Measurements from ENCODE around the gene NTRK3. TPM values are rescaled to one million over a fixed set of nuclear protein-coding genes. Genes with fewer than 3 reads are reported as not detected.

NTRK3 gene
- total RNA-seq, 1 experiment from 2014 or later = not detected

- CTCF ChIA-PET = no interaction called here
- intact Hi-C loops (cut with micrococcal nuclease; ENCODE audit: unreplicated experiment) = no loop called here
These were observed 353.6 kb downstream of the NTRK3 start for GRCh38 chr15:87902772-87903426.

DNA sequence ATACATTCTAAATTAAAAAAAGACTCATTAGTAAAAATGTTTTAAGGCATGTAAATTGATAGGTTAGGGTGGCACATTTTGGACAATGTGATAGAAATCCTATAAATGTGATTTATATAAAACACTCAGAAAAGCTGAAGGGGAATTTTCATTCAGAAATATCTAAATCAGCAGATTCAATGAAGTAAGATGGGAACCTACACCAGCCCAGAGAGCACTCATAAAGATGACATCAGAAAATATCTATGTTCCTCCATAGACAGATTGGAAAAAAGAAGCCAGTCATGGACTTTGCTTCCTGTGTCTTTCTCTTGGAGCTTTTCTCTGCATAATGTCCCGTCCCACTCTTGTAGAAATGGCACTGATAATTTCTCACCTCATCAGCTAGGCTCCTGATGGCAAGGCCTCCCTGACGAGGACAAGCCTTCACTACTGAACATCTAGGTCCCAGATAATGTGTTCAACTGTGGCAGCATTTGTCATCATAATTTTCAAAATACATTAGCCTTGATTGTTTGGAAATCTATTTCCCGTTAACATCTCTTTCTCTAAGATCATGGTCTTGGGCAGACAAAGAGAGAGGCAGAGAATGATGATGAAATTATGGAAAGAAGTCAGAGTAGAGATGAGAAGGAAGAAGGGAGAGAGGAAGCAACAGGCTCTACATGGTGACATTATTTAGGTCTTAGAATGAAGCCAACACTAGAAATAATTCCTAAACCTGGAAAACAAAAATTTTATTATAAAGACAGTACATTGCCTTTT lies 354.4 kb downstream of the NTRK3 start:
- DNase-seq = no peak
- H3K79me2 ChIP-seq (ENCODE audit: low read depth) = no peaks in the 10 kb centered on the region
- no peaks in the 10 kb centered on the region for H3K36me3 ChIP-seq (ENCODE audit: low read depth)
- intact Hi-C loops (cut with micrococcal nuclease; ENCODE audit: unreplicated experiment) = no loop called here
- no peak overlapping the region for H3K4me2 ChIP-seq
- no peak overlapping the region for H2AFZ ChIP-seq
- H3F3A ChIP-seq (ENCODE audit: insufficient read depth, low read depth) = no peaks in the 10 kb centered on the region
- no peak for TF ChIP-seq EZH2 (IDR thresholded peaks at IDR 0.05; ENCODE audit: low read depth)
- TF ChIP-seq, protein P1, sequence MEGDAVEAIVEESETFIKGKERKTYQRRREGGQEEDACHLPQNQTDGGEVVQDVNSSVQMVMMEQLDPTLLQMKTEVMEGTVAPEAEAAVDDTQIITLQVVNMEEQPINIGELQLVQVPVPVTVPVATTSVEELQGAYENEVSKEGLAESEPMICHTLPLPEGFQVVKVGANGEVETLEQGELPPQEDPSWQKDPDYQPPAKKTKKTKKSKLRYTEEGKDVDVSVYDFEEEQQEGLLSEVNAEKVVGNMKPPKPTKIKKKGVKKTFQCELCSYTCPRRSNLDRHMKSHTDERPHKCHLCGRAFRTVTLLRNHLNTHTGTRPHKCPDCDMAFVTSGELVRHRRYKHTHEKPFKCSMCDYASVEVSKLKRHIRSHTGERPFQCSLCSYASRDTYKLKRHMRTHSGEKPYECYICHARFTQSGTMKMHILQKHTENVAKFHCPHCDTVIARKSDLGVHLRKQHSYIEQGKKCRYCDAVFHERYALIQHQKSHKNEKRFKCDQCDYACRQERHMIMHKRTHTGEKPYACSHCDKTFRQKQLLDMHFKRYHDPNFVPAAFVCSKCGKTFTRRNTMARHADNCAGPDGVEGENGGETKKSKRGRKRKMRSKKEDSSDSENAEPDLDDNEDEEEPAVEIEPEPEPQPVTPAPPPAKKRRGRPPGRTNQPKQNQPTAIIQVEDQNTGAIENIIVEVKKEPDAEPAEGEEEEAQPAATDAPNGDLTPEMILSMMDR (conservative IDR thresholded peaks at IDR 0.05) = no peak
- no peak overlapping the region for H3K4me3 ChIP-seq
- no peak overlapping the region for H3K27ac ChIP-seq
- H3K9me2 ChIP-seq (ENCODE audit: insufficient read depth) = no peaks in the 10 kb centered on the region
- H3K9me3 ChIP-seq (ENCODE audit: insufficient read depth, low read depth) = no peaks in the 10 kb centered on the region
- H4K20me1 ChIP-seq (ENCODE audit: insufficient read depth) = no peaks in the 10 kb centered on the region
- peaks cover 9% of the 10 kb centered on the region; the same call in 1 of the 2 replicates for H3K27me3 ChIP-seq (ENCODE audit: insufficient read depth, low read depth)
- no TSS peak for BruUV-seq (replicated peaks)
- ChIA-PET CTCF (no interaction called here), POLR2A (ENCODE audit: unreplicated experiment) (no interaction called here)
- H3K4me1 ChIP-seq (replicated peaks; ENCODE audit: insufficient read depth) = no peaks in the 10 kb centered on the region

More at GRCh38 chr15:87902772-87903426, 353.6 kb downstream of the NTRK3 start:
- Histone ChIP-seq H3K27ac (no peak overlapping the region), H4K20me1 (ENCODE audit: insufficient read depth) (no peaks in the 10 kb centered on the region), H3K27me3 (ENCODE audit: insufficient read depth, low read depth) (peaks cover 15% of the 10 kb centered on the region; the same call in 1 of the 2 replicates), H3K4me1 (replicated peaks; ENCODE audit: insufficient read depth) (no peaks in the 10 kb centered on the region), H3K9me2 (ENCODE audit: insufficient read depth) (no peaks in the 10 kb centered on the region), H2AFZ (no peak overlapping the region), H3K9me3 (ENCODE audit: insufficient read depth, low read depth) (no peaks in the 10 kb centered on the region), H3K79me2 (ENCODE audit: low read depth) (no peaks in the 10 kb centered on the region), H3F3A (ENCODE audit: insufficient read depth, low read depth) (no peaks in the 10 kb centered on the region), H3K4me3 (no peak overlapping the region), H3K36me3 (ENCODE audit: low read depth) (no peaks in the 10 kb centered on the region), H3K4me2 (no peak overlapping the region)
- TF ChIP-seq, protein P1 (conservative IDR thresholded peaks at IDR 0.05) = no peak
- no peak for TF ChIP-seq EZH2 (IDR thresholded peaks at IDR 0.05; ENCODE audit: low read depth)
- no peak for DNase-seq
- POLR2A ChIA-PET (ENCODE audit: unreplicated experiment) = no interaction called here
- BruUV-seq (replicated peaks) = no TSS peak

DNA sequence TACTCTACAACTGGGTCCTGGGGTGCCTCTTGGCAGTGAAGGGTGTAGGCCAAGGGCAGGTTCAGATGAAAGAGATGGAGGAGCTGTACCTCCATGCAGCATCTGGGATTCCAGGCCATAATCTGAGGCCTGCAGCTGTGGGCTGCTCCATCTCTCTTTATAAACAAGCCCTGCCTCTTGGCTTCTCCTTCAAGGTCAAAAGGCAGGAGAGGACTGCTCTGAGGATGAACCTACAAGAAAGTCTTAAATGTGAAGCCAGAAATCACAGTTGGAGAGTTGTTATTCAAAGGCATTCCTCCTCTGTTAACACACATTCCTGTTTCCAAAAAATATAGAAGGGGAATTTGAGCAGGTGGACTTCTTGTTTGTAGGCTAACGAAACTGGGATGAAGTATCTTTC lies 355.5 kb downstream of the NTRK3 start:
- Histone ChIP-seq H3K36me3 (ENCODE audit: low read depth) (no peaks in the 10 kb centered on the region), H3K27ac (no peak overlapping the region), H3K9me2 (ENCODE audit: insufficient read depth) (no peaks in the 10 kb centered on the region), H3K9me3 (ENCODE audit: insufficient read depth, low read depth) (no peaks in the 10 kb centered on the region), H3K79me2 (ENCODE audit: low read depth) (no peaks in the 10 kb centered on the region), H3K4me3 (no peak overlapping the region), H3K4me2 (no peak overlapping the region), H3K4me1 (replicated peaks; ENCODE audit: insufficient read depth) (no peaks in the 10 kb centered on the region), H2AFZ (no peak overlapping the region), H4K20me1 (ENCODE audit: insufficient read depth) (no peaks in the 10 kb centered on the region), H3K27me3 (ENCODE audit: insufficient read depth, low read depth) (peaks cover 9% of the 10 kb centered on the region; the same call in 1 of the 2 replicates), H3F3A (ENCODE audit: insufficient read depth, low read depth) (no peaks in the 10 kb centered on the region)
- ChIA-PET CTCF (no interaction called here), POLR2A (ENCODE audit: unreplicated experiment) (no interaction called here)
- no TSS peak for BruUV-seq (replicated peaks)
- TF ChIP-seq EZH2 (IDR thresholded peaks at IDR 0.05; ENCODE audit: low read depth) = no peak
- TF ChIP-seq, protein P1 (conservative IDR thresholded peaks at IDR 0.05) = no peak
- no peak for DNase-seq
- intact Hi-C loops (cut with micrococcal nuclease; ENCODE audit: unreplicated experiment) = no loop called here

All from PC-9 (cell line).